Measurements from ENCODE around the gene COL9A1.

DNA sequence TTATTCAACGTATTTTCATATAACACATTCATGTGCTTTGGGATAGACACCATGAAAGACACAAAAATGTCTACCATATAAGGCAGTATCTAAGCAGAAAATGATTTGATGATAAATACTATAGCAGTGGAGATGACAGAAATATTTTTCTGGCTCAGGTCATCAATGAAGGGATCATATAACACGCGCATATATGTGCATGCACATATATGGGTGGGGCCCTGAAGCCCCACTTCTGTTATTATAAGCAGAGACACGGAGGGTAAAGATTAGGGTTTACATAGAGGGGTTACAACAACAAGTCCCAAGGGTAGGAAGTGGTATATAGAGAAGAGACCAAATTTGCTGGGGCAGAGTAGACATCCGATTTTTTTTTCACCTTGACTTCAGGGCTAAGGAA is 16.0 kb downstream of the COL9A1 start:
- no peak for TF ChIP-seq HDGF (IDR thresholded peaks at IDR 0.05; ENCODE audit: borderline replicate concordance)
- TF ChIP-seq FOXM1 (IDR thresholded peaks at IDR 0.05; ENCODE audit: borderline replicate concordance): no peak
- TF ChIP-seq TARDBP (IDR thresholded peaks at IDR 0.05): no peak
- TF ChIP-seq ZNF384 (IDR thresholded peaks at IDR 0.05): no peak
- no peak for TF ChIP-seq SP1 (IDR thresholded peaks at IDR 0.05)

Data from HEK293T (cell line).